Right lobe of liver (tissue), 6 donors: Measurements from ENCODE around the gene MTMR8. TPM values are rescaled to one million over a fixed set of nuclear protein-coding genes. Genes with fewer than 3 reads are reported as not detected.
"Not testable (repeated sequence)": the region's sequence is repeated elsewhere in the genome, so short reads cannot be mapped to it uniquely, and the experiment has no call there.

Experiments
- ATAC-seq, 4 donors: fragments of 200-7000 bp; cut with Tn5 transposase; one replicate each; pipeline ENCODE4 v1.9.1; 2020; ENCODE audit warnings: mild to moderate bottlenecking in 4 of 4, moderate library complexity in 4 of 4
- DNase-seq, 3 donors: peaks; one replicate each; pipeline ENCODE4 v3.0.0-alpha.2; 2020
- H3K27ac ChIP-seq, 3 donors: fragments of 200-600 bp; one replicate each; pipeline ENCODE4 v1.8.0; 2022
- H3K27me3 ChIP-seq, 2 donors: fragments of 200-600 bp; one replicate each; pipeline ENCODE4 v1.8.0; 2022
- H3K36me3 ChIP-seq, 4 donors: fragments of 200-600 bp; sonication (generic) in 1 of 4; one replicate each; pipeline versions ENCODE4 v1.5.1 to v1.8.0; 2017 to 2022; ENCODE audit warnings: control low read depth in 1 of 4
- H3K4me1 ChIP-seq, 4 donors: fragments of 200-600 bp; sonication (generic) in 1 of 4; one replicate each; pipeline versions ENCODE4 v1.5.1 to v1.8.0; 2017 to 2022; ENCODE audit warnings: control low read depth in 1 of 4
- H3K4me3 ChIP-seq, 3 donors: fragments of 200-600 bp; one replicate each; pipeline ENCODE4 v1.8.0; 2022
- H3K9me3 ChIP-seq, 4 donors: fragments of 200-600 bp; sonication (generic) in 1 of 4; one replicate each; pipeline versions ENCODE4 v1.5.1 to v1.8.0; 2017 to 2022; ENCODE audit warnings: control low read depth in 1 of 4
- CTCF ChIP-seq, 4 donors: fragments of 200-600 bp in 3 of 4; fragments of 450-650 bp in 1 of 4; IDR thresholded peaks; one replicate each; pipeline versions ENCODE4 v1.5.1 to v1.8.0; 2016 to 2022; ENCODE audit warnings: antibody characterized with exemption in 4 of 4, mild to moderate bottlenecking in 2 of 4
- POLR2A ChIP-seq: fragments of 450-650 bp; IDR thresholded peaks from one replicate; pipeline ENCODE4 v1.6.1; 2017; ENCODE audit warnings: antibody characterized with exemption, mild to moderate bottlenecking
- WGBS: methylation state at CpG from one replicate; pipeline ENCODE4 v1.1.6; 2018; ENCODE audit warnings: low coverage, low lambda C conversion rate; ENCODE audit not compliant: insufficient coverage; ENCODE audit errors: missing lambda C conversion rate; 5-methylcytosine and 5-hydroxymethylcytosine counted together
- intact Hi-C, 2 donors: fragments of 100-400 bp; cut with DNase I; formaldehyde crosslinking; loops; one replicate each; pipeline versions ENCODE4 v1.11.2 to v1.14.1; 2022
- total RNA-seq, 6 experiments: library from RNA; depleted of rRNA in 2 of 6; stranded (reverse); fragments of >200 nt in 2 of 6; fragmentation: NEBNext Ultra II Directional in 3 of 6; extraction: Animal tissue kit (Norgen Biotek cat#: 25700) in 3 of 6; gene quantifications; one replicate each; pipeline versions ENCODE4 v1.1.0 to v1.2.4, GENCODE V29; 2016 to 2023
- donor health status: DM: no; HTN: yes; CAD: no.
- donor health status: DM: no; HTN: no; CAD: no.
- donor health status: DM: no; HTN: no; CAD: no.
- donor health status: DM: no; HTN: yes; CAD: no.
- donor health status: DM: no; HTN: yes; CAD: no.

Gene MTMR8
- total RNA-seq, 6 experiments from 2014 or later: 0.13 to 4.3 (median 0.51) TPM

- no peaks in the 10 kb centered on the region for H3K27me3 ChIP-seq
- H3K36me3 ChIP-seq: no peaks in the 10 kb centered on the region
- H3K27ac ChIP-seq: no peak overlapping the region
- ATAC-seq (no peak), DNase-seq (no peak)
- no peaks in the 10 kb centered on the region for H3K9me3 ChIP-seq
- 8% methylated on average over 4 of the region's 4 CpGs for WGBS
- H3K4me3 ChIP-seq: peak overlapping the region; percentile 38 to 60 (median 59)
- TF ChIP-seq POLR2A: no peak
- no peak for TF ChIP-seq CTCF (IDR thresholded peaks at IDR 0.05)
- no peaks in the 10 kb centered on the region for H3K4me1 ChIP-seq
- intact Hi-C loops: no loop called here
Observed at GRCh38 chrX:64395568-64395929, 297 bp upstream of the MTMR8 start.

- intact Hi-C loops: no loop called here
- ATAC-seq (peak in 2 of 4 donors; percentile 20 to 35), DNase-seq (no peak)
- Histone ChIP-seq H3K27ac (no peak overlapping the region), H3K4me3 (peak overlapping the region; percentile 38 to 60 (median 59)), H3K9me3 (no peaks in the 10 kb centered on the region), H3K36me3 (no peaks in the 10 kb centered on the region), H3K27me3 (no peaks in the 10 kb centered on the region), H3K4me1 (no peaks in the 10 kb centered on the region)
- TF ChIP-seq CTCF (IDR thresholded peaks at IDR 0.05): no peak
- no peak for TF ChIP-seq POLR2A
- 28% methylated on average over 11 of the region's 12 CpGs for WGBS
Observed at GRCh38 chrX:64394059-64394873, 986 bp downstream of the MTMR8 start.

GRCh38 chrX:64389489-64389888, 5.8 kb downstream of the MTMR8 start:
- Histone ChIP-seq H3K27ac (no peak overlapping the region), H3K27me3 (no peaks in the 10 kb centered on the region), H3K4me3 (no peak overlapping the region), H3K4me1 (no peaks in the 10 kb centered on the region), H3K36me3 (no peaks in the 10 kb centered on the region), H3K9me3 (no peaks in the 10 kb centered on the region)
- ATAC-seq: no peak
- no peak for TF ChIP-seq POLR2A
- DNase-seq: no peak
- intact Hi-C loops: no loop called here

- intact Hi-C loops, DNase-seq, H3K4me3 ChIP-seq, H3K36me3 ChIP-seq, ATAC-seq, H3K27ac ChIP-seq, H3K9me3 ChIP-seq, H3K4me1 ChIP-seq, H3K27me3 ChIP-seq: not testable (repeated sequence)
- 73% methylated on average over 4 of the region's 4 CpGs for WGBS
Observed at GRCh38 chrX:64380789-64381188, 14.5 kb downstream of the MTMR8 start.

- TF ChIP-seq POLR2A: no peak
- no peak for TF ChIP-seq CTCF (IDR thresholded peaks at IDR 0.05)
- H3K27me3 ChIP-seq: no peaks in the 10 kb centered on the region
- no peaks in the 10 kb centered on the region for H3K4me1 ChIP-seq
- H3K9me3 ChIP-seq: peaks cover 0 to 3% (median 0%) of the 10 kb centered on the region in 4 donors
- H3K4me3 ChIP-seq: no peak overlapping the region
- H3K36me3 ChIP-seq: no peaks in the 10 kb centered on the region
- intact Hi-C loops: no loop called here
- DNase-seq (no peak), ATAC-seq (no peak)
- no peak overlapping the region for H3K27ac ChIP-seq
- WGBS: 10% methylated on average over 1 of the region's 1 CpG
Observed at GRCh38 chrX:64379924-64380323, 15.3 kb downstream of the MTMR8 start.
